ENCODE data around the gene IRF2.

IRF2 gene

DNA sequence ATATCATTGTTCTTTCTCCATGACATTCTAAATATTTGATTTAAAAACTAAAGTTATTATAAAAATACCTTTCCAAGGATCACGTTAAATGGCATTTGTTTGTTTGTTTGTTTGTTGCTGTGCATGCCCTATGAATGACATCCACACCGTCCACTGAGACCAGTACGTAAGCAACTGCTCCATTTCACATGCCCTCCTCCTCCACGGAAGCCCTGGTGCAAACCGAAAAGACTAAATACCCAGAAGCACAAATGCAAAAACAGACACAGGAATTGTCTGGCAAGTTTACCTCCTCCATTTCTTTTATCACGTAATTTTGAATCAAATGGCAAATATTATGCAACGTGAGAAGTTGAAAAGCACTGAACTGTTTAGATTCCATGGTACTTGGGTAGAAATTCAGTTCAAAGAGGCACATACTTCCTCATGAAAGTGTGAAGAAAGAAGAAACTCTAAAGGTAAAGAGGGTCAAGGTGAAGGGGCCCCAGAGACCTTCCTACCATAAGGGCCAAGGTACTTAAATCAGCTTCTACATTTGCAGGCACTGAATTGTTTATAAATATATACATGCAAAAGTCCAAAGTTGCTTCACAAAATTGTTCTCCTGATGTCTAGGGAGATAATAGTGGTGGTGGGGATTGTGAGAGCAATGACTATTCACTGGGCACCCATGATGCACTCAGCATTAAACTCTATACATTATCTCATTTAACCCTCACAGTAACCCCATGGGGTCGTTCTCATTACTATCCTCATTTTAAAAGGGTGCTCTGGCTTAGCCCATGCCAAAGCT is 23.4 kb downstream of the IRF2 start:
- no peak for FAIRE-seq

GRCh38 chr4:184450045-184450444 is 24.3 kb downstream of the IRF2 start:
- DNase-seq (ENCODE audit: low spot score) = no peak
- FAIRE-seq = no peak

More for the DNA sequence above, 23.4 kb downstream of the IRF2 start:
- no peak for DNase-seq (ENCODE audit: low spot score)

GRCh38 chr4:184448821-184449220 is 25.5 kb downstream of the IRF2 start:
- FAIRE-seq (no peak), DNase-seq (ENCODE audit: low spot score) (no peak)

GRCh38 chr4:184448141-184448540 is 26.2 kb downstream of the IRF2 start:
- FAIRE-seq (no peak), DNase-seq (ENCODE audit: low spot score) (no peak)

DNA sequence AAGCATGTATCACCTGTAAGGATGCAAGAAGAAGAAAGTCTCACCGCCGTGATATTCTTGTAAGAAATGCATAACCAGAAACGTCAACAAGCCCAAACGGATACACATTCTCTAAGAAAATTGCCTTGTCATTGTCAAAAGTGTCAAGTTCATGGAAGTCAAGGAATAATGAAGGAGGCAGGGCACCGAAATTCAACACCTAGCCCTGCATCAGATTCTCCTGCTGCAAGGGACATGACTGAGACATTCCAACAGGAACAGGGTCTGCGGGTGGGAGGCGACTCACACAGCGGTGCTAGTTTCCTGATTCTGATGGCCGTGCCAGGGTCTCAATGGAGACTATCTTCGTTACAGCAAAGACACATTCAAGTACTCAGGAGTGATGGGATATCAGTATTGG is 26.7 kb downstream of the IRF2 start:
- no peak for FAIRE-seq
- DNase-seq (ENCODE audit: low spot score) = no peak

GRCh38 chr4:184446132-184446658 is 28.2 kb downstream of the IRF2 start:
- FAIRE-seq = no peak
- DNase-seq (ENCODE audit: low spot score) = no peak

GRCh38 chr4:184444953-184445309 is 29.4 kb downstream of the IRF2 start:
- DNase-seq (ENCODE audit: low spot score) = no peak
- FAIRE-seq = no peak

- DNase-seq (ENCODE audit: low spot score) (no peak), FAIRE-seq (no peak)
Measured at GRCh38 chr4:184444215-184444952, 30.0 kb downstream of the IRF2 start.

DNA sequence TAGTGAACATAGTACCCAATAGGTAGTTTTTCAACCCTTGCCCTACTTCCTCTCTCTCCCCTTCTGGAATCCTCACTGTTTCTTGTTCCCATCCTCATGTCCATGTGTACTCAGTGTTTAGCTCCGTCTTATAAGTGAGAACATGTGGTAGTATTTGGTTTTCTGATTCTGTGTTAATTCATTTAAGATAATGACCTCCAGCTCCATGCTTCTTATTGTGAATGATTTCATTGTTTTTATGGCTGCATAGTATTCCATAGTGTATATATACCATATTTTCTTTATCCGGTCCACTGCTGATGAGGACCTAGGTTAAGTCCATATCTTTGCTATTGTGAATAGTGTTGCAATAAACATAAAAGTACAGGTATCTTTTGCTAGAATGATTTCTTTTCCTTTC is 31.0 kb downstream of the IRF2 start:
- FAIRE-seq (no peak), DNase-seq (ENCODE audit: low spot score) (no peak)

GRCh38 chr4:184442314-184442635 is 32.1 kb downstream of the IRF2 start:
- no peak for DNase-seq (ENCODE audit: low spot score)

GRCh38 chr4:184441461-184442313 is 32.7 kb downstream of the IRF2 start:
- FAIRE-seq (no peak), DNase-seq (ENCODE audit: low spot score) (no peak)

More at GRCh38 chr4:184442314-184442635, 32.1 kb downstream of the IRF2 start:
- FAIRE-seq = no peak

DNA sequence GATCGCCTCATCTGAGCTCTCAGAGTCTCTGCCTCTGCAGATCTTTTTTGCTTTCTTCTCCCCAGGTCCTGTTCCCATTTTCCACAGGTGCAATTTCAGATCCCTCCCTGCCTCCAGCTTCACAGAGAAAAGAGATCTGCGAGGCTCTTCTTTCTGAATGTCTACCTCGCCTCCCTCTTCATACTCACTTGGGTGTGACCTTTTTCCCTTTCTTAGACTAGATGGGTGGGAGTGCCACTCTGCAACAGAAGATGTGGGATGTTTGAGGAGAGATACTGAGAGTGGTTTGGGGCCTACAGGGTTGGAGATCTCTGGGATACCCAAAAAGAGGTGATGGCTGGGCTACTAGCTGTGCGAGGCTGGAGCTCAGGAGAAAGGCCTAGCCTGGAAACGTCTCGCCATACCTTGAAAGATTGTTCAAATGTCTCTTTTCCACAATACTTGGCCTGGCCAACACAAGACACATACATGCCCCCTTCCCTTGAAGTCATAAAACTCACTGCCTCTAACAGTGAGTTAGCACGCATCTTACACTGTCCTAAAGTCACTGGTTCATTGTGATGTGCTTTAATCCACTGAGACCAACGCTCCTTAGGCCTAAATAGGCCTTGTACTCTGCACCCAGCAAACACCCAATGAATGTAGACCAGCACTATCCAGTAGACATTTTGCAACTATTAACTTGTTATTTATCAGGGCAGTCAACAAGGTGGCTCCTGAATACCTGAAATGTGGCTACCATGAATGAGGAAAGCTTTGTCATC is 33.6 kb downstream of the IRF2 start:
- DNase-seq (ENCODE audit: low spot score) = no peak
- no peak for FAIRE-seq

GRCh38 chr4:184439856-184440594 is 34.3 kb downstream of the IRF2 start:
- FAIRE-seq (no peak), DNase-seq (ENCODE audit: low spot score) (no peak)

- no peak for DNase-seq (ENCODE audit: low spot score)
- no peak for FAIRE-seq
Measured at GRCh38 chr4:184439386-184439785, 35.0 kb downstream of the IRF2 start.

DNA sequence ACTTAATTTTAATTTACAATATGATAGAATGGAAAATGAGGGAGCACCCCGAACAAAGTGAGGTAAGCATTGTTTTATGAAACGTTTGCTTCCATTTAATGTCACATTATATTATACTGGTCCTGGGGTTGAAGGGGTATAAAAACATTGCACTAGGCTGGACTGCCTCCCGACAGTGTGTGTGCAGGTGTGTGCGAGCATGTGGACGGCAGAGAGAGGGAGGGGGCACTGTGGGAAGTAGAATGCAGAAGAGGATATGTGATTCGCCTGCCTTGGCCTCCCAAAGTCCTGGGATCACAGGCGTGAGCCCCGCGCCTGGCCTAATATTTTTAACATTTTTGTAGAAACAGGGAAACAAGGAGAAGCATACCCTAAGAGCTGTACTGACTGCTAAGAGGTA is 36.0 kb downstream of the IRF2 start:
- no peak for FAIRE-seq

DNA sequence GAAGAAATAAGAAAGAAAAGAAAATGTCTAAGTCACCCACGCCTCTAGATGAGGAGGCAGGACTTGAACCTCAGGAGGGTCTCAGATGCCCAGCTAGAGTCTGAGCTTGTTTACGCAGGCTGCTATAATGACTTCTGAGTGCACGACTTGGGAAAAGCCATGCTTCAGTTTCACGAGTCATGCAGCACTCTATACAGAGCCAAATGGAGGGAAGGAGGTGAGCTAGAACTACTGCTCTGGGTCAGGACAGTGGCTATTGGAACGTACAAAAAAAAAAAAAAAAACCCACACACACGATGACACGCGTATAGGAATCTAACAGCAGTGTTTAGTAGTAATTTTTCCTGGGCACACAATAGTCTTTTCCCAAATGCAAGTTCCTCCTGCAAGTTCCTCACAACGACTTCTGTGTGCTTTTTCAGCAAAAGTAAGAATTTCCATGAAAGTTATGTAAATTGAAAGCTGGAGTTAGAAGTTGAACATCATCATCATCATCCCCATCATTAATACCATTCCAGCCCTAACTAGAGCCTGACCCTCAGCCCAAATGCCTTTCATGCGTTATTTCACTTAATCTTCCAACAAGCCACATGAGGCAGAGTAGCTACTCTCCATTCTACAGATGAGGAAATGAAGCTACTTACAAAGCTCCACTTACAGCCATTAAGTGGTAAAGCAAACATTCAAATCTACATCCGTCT is 36.6 kb downstream of the IRF2 start:
- no peak for DNase-seq (ENCODE audit: low spot score)
- FAIRE-seq = no peak

More for the DNA sequence above, 36.0 kb downstream of the IRF2 start:
- no peak for DNase-seq (ENCODE audit: low spot score)

DNA sequence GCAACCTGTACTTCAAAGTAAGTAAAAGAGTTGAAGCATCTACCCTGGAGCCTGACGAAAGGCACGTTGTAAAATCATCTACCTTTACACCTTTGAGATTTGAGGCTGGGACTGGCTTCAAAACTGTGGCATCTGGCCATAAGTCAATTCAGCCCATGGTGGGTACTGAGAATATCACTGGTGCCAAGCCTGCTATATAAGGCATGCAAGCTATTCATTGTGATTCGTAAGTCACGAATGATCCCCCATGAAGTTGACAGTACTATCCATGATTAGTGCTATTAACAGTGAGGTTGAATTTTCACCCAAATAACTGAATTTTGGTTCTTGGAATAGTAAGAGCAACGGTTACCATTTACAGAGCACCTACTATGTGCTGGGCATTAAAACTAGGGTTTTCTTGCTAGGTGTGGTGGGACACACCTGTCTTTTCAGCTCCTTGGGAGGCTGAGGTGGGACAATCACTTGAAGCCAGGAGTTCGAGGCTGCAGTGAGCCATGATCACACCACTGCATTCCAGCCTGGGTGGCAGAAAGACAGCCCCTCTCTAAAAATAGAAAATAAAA is 39.8 kb downstream of the IRF2 start:
- no peak for DNase-seq (ENCODE audit: low spot score)
- FAIRE-seq = no peak

DNA sequence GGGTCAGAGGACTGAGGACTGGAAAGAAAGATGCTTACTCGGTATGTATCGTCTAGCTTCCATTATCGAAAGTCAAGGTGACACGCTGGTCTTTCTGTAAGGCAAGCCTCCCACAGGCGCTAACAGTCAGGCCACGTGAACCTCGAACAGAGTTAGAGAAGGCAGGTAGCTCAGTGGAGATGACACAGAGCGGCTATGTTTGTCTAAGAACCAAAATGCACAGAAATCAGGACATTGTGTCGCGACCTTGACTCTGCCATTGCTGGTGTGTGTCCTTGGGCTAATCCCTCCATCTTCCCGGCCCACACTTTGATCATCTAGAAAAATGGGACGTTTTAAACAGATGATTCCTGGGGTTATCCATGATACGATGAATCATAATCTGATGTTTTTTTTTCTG is 40.3 kb downstream of the IRF2 start:
- FAIRE-seq = no peak
- no peak for DNase-seq (ENCODE audit: low spot score)

DNA sequence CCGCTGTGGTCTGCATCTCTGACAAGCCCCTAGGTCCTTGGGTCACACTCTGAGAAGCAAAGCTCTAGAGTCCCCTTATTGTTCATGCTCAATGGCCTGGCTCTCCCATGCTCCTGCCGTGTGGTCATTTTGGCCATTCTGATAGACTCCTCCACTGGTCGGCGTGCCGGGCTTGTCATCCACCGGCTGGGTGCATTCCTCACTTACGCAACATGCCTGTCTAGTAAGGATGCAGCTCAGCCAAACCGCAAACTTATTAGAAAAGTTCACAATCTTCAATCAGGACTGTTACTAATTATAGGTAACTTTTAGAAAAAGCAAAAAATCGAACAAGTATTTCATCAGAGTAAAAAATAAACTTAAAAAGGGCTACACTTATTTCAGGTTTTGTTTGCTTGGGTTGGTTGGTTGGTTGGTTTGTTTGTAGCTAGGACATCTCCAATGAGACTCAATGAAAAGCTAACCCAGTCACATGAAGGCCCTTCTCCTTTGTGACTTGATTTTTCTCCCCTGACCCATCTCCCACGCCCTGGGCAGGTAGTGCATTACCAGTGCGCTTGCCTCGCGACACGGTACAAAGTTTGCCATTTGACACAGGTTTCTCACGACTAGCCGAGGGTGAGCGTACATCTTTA is 41.0 kb downstream of the IRF2 start:
- FAIRE-seq = no peak
- DNase-seq (ENCODE audit: low spot score) = no peak

Data from urothelium cell line (cell line).